ENCODE data around the gene CLASP1. TPM values are rescaled to one million over a fixed set of nuclear protein-coding genes. Genes with fewer than 3 reads are reported as not detected.

The CLASP1 gene
- total RNA-seq, 2 experiments from 2014 or later = 33.8 to 72.4 TPM

- DNase-seq (ENCODE audit: low spot score) = no peak
- H3K79me2 ChIP-seq (ENCODE audit: insufficient read depth, low read depth, low read length) = no peaks in the 10 kb centered on the region
- intact Hi-C loops (cut with micrococcal nuclease; ENCODE audit: unreplicated experiment) = no loop called here
- no peak overlapping the region for H3K4me3 ChIP-seq (ENCODE audit: low read depth, low read length, poor library complexity, severe bottlenecking)
- H3K4me1 ChIP-seq (ENCODE audit: insufficient read depth, low read length, poor library complexity, severe bottlenecking) = peaks cover 11% of the 10 kb centered on the region
- H3K9me2 ChIP-seq (ENCODE audit: insufficient read depth, low read length) = no peaks in the 10 kb centered on the region
- no peak for TF ChIP-seq CTCF (conservative IDR thresholded peaks at IDR 0.05; ENCODE audit: low read length)
- TF ChIP-seq EZH2phosphoT487 (IDR thresholded peaks at IDR 0.05; ENCODE audit: borderline replicate concordance, low read depth, low read length) = no peak
- no peak overlapping the region for H3K27ac ChIP-seq (ENCODE audit: low read depth, low read length, poor library complexity, severe bottlenecking)
- H3K9me3 ChIP-seq (ENCODE audit: low read length) = no peaks in the 10 kb centered on the region
- ChIA-PET POLR2A (no interaction called here), CTCF (ENCODE audit: unreplicated experiment) (no interaction called here)
- H4K20me1 ChIP-seq (ENCODE audit: insufficient read depth, low read length) = no peaks in the 10 kb centered on the region
- no peak overlapping the region for H3K4me2 ChIP-seq (ENCODE audit: low read length)
- no peak overlapping the region for H2AFZ ChIP-seq (ENCODE audit: low read length)
- no TSS peak for BruUV-seq (replicated peaks)
- H3K36me3 ChIP-seq (ENCODE audit: insufficient read depth, low read length) = no peaks in the 10 kb centered on the region
Measured at GRCh38 chr2:121291251-121291580, 358.0 kb downstream of the CLASP1 start.

- POLR2A ChIA-PET = no interaction called here
- H3K79me2 ChIP-seq (ENCODE audit: insufficient read depth, low read depth, low read length) = no peaks in the 10 kb centered on the region
- CTCF ChIA-PET (ENCODE audit: unreplicated experiment) = no interaction called here
Measured at GRCh38 chr2:121289271-121289670, 360.0 kb downstream of the CLASP1 start.

More at GRCh38 chr2:121289271-121289670, 360.0 kb downstream of the CLASP1 start:
- no peak overlapping the region for H3K4me2 ChIP-seq (ENCODE audit: low read length)
- H3K27ac ChIP-seq (ENCODE audit: low read depth, low read length, poor library complexity, severe bottlenecking) = no peak overlapping the region
- no peak for DNase-seq (ENCODE audit: low spot score)
- no peak overlapping the region for H3K4me3 ChIP-seq (ENCODE audit: low read depth, low read length, poor library complexity, severe bottlenecking)
- H3K4me1 ChIP-seq (ENCODE audit: insufficient read depth, low read length, poor library complexity, severe bottlenecking) = peaks cover 11% of the 10 kb centered on the region
- TF ChIP-seq CTCF (conservative IDR thresholded peaks at IDR 0.05; ENCODE audit: low read length) = no peak
- TF ChIP-seq EZH2phosphoT487 (IDR thresholded peaks at IDR 0.05; ENCODE audit: borderline replicate concordance, low read depth, low read length) = no peak
- intact Hi-C loops (cut with micrococcal nuclease; ENCODE audit: unreplicated experiment) = no loop called here
- BruUV-seq (replicated peaks) = no TSS peak
- no peaks in the 10 kb centered on the region for H3K36me3 ChIP-seq (ENCODE audit: insufficient read depth, low read length)
- H2AFZ ChIP-seq (ENCODE audit: low read length) = no peak overlapping the region
- no peaks in the 10 kb centered on the region for H3K9me2 ChIP-seq (ENCODE audit: insufficient read depth, low read length)
- H3K9me3 ChIP-seq (ENCODE audit: low read length) = no peaks in the 10 kb centered on the region
- no peaks in the 10 kb centered on the region for H4K20me1 ChIP-seq (ENCODE audit: insufficient read depth, low read length)
